GM23338 (cell line): ENCODE measurements around the gene ATP2B1. TPM values are rescaled to one million over a fixed set of nuclear protein-coding genes. Genes with fewer than 3 reads are reported as not detected.

Source experiments
- ATAC-seq: fragments of 200-7000 bp; cut with Tn5 transposase; 3 replicates; pipeline ENCODE4 v1.9.1; 2020
- DNase-seq: peaks from one replicate; pipeline ENCODE4 v3.0.0-alpha.2; 2015; ENCODE audit warnings: low spot score
- H2AFZ ChIP-seq: fragments of 200-600 bp; sonication (generic); 2 replicates; pipeline ENCODE4 v1.8.0; 2016; ENCODE audit warnings: antibody characterized with exemption, mild to moderate bottlenecking, moderate library complexity
- H3F3A ChIP-seq: fragments of 200-600 bp; sonication (generic); replicated peaks from 2 replicates; pipeline ENCODE4 v1.8.0; 2017; ENCODE audit warnings: antibody characterized with exemption, mixed run types, low read depth
- H3K27ac ChIP-seq: fragments of 200-600 bp; sonication (generic); 2 replicates; pipeline ENCODE4 v1.6.1; 2016; ENCODE audit warnings: low read depth
- H3K27me3 ChIP-seq: fragments of 200-600 bp; sonication (generic); 2 replicates; pipeline ENCODE4 v1.8.0; 2016; ENCODE audit warnings: mild to moderate bottlenecking, mixed run types, moderate library complexity; ENCODE audit not compliant: insufficient read depth
- H3K36me3 ChIP-seq: fragments of 200-600 bp; sonication (generic); 2 replicates; pipeline ENCODE4 v1.8.0; 2016; ENCODE audit warnings: mild to moderate bottlenecking; ENCODE audit not compliant: insufficient read depth
- H3K4me1 ChIP-seq: fragments of 200-600 bp; sonication (generic); 2 replicates; pipeline ENCODE4 v1.8.0; 2016; ENCODE audit warnings: mild to moderate bottlenecking, moderate library complexity; ENCODE audit not compliant: insufficient read depth
- H3K4me2 ChIP-seq: fragments of 200-600 bp; sonication (generic); 2 replicates; pipeline ENCODE4 v1.7.1; 2017; ENCODE audit warnings: mixed run types
- H3K4me3 ChIP-seq: fragments of 200-600 bp; sonication (generic); 2 replicates; pipeline ENCODE4 v1.6.1; 2016; ENCODE audit warnings: mixed run types
- H3K79me2 ChIP-seq: fragments of 200-600 bp; sonication (generic); replicated peaks from 2 replicates; pipeline ENCODE4 v1.8.0; 2017; ENCODE audit warnings: mild to moderate bottlenecking; ENCODE audit not compliant: insufficient read depth
- H3K9me2 ChIP-seq: fragments of 200-600 bp; sonication (generic); 2 replicates; pipeline ENCODE4 v1.8.0; 2017; ENCODE audit not compliant: insufficient read depth
- H4K20me1 ChIP-seq: fragments of 200-600 bp; sonication (generic); replicated peaks from 2 replicates; pipeline ENCODE4 v1.8.0; 2017; ENCODE audit warnings: mild to moderate bottlenecking; ENCODE audit not compliant: insufficient read depth
- H3K27ac Mint-ChIP-seq: 2 replicates; pipeline ENCODE4 v1.8.0; 2020; ENCODE audit warnings: inconsistent platforms, mild to moderate bottlenecking, moderate library complexity, mixed read lengths
- H3K27me3 Mint-ChIP-seq: 3 replicates; pipeline ENCODE4 v1.8.0; 2022; ENCODE audit warnings: low read depth, mild to moderate bottlenecking, moderate library complexity, mixed read lengths, inconsistent platforms; ENCODE audit not compliant: insufficient read depth, poor library complexity
- H3K36me3 Mint-ChIP-seq: 3 replicates; pipeline ENCODE4 v1.8.0; 2021; ENCODE audit warnings: low read depth, mild to moderate bottlenecking, inconsistent platforms, moderate library complexity, mixed read lengths
- H3K4me1 Mint-ChIP-seq: 3 replicates; pipeline ENCODE4 v1.8.0; 2020; ENCODE audit warnings: mild to moderate bottlenecking, inconsistent platforms, mixed read lengths
- H3K4me3 Mint-ChIP-seq: 3 replicates; pipeline ENCODE4 v1.8.0; 2021; ENCODE audit warnings: moderate library complexity, mild to moderate bottlenecking, inconsistent platforms, mixed read lengths
- H3K9me3 Mint-ChIP-seq: 3 replicates; pipeline ENCODE4 v1.8.0; 2020; ENCODE audit warnings: moderate library complexity, mild to moderate bottlenecking, inconsistent platforms, mixed read lengths
- CREB1 ChIP-seq: fragments of 250-450 bp; sonication (Bioruptor Pico); IDR thresholded peaks from 2 replicates; pipeline ENCODE4 v1.5.0; 2020; ENCODE audit warnings: low read depth, mild to moderate bottlenecking, moderate library complexity
- CTCF ChIP-seq, 2 experiments: fragments of 200-600 bp in 1 of 2; sonication (generic) in 1 of 2; conservative IDR thresholded peaks; 2 replicates each; pipeline versions ENCODE4 v1.5.1 to v1.6.1; 2016 to 2017; ENCODE audit warnings: antibody characterized with exemption in 2 of 2, low read depth in 2 of 2, mild to moderate bottlenecking in 2 of 2, moderate library complexity in 1 of 2
- ETS1 ChIP-seq: IDR thresholded peaks from 2 replicates; pipeline ENCODE4 v1.6.1; 2016; ENCODE audit warnings: antibody characterized with exemption
- EZH2phosphoT487 ChIP-seq: fragments of 200-600 bp; sonication (generic); IDR thresholded peaks from one replicate; pipeline ENCODE4 v1.8.1; 2018; ENCODE audit warnings: antibody characterized with exemption; ENCODE audit not compliant: unreplicated experiment
- JUNB ChIP-seq: IDR thresholded peaks from one replicate; pipeline ENCODE4 v1.6.1; 2016; ENCODE audit warnings: antibody characterized with exemption; ENCODE audit not compliant: unreplicated experiment
- NANOG ChIP-seq: IDR thresholded peaks from 2 replicates; pipeline ENCODE4 v1.6.1; 2016; ENCODE audit warnings: antibody characterized with exemption, borderline replicate concordance
- POLR2AphosphoS5 ChIP-seq: IDR thresholded peaks from 2 replicates; pipeline ENCODE4 v1.6.1; 2016; ENCODE audit warnings: antibody characterized with exemption, low read depth
- REST ChIP-seq: IDR thresholded peaks from one replicate; pipeline ENCODE4 v1.6.1; 2018; ENCODE audit warnings: antibody characterized with exemption; ENCODE audit not compliant: unreplicated experiment
- STAT1 ChIP-seq: IDR thresholded peaks from one replicate; pipeline ENCODE4 v1.6.1; 2016; ENCODE audit warnings: antibody characterized with exemption; ENCODE audit not compliant: unreplicated experiment
- ZNF114 ChIP-seq: fragments of 250-450 bp; sonication (Bioruptor Pico); IDR thresholded peaks from 2 replicates; pipeline ENCODE4 v1.5.0; 2020; ENCODE audit warnings: mild to moderate bottlenecking, moderate library complexity
- ZNF462 ChIP-seq: fragments of 250-450 bp; sonication (Bioruptor Pico); IDR thresholded peaks from 2 replicates; pipeline ENCODE4 v1.5.0; 2020; ENCODE audit warnings: mild to moderate bottlenecking, moderate library complexity
- polyA plus RNA-seq: library from polyadenylated mRNA; unstranded; fragments of >200 nt; fragmentation: Nextera tagmentation; extraction: Ambion mirVana; gene quantifications from 2 replicates; pipeline ENCODE4 v1.2.1, GENCODE V29; 2016
- total RNA-seq: library from RNA; depleted of rRNA; stranded (reverse); fragments of >200 nt; shearing (Covaris generic); gene quantifications from 2 replicates; pipeline ENCODE4 v1.2.3, GENCODE V29; 2014

Gene ATP2B1
- total and polyA plus RNA-seq, 2 experiments from 2014 or later = 39.3 to 42.3 TPM

- no peak for TF ChIP-seq CTCF (conservative IDR thresholded peaks at IDR 0.05; ENCODE audit: low read depth in 2 of 2)
These were observed 45.4 kb upstream of the ATP2B1 start (continued) for GRCh38 chr12:89753997-89754396.

- 0 out of 2 replicates have a peak, but pooled peaks cover 5% of the 10 kb centered on the region for H3K9me2 ChIP-seq
- Mint-ChIP-seq H3K36me3 (no peaks in the 10 kb centered on the region), H3K27ac (no peak overlapping the region), H3K27me3 (no peaks in the 10 kb centered on the region), H3K4me3 (no peak overlapping the region), H3K9me3 (no peaks in the 10 kb centered on the region; the same call in 2 of the 3 replicates), H3K4me1 (no peaks in the 10 kb centered on the region)
- H3K27me3 ChIP-seq = no peaks in the 10 kb centered on the region
- H3K36me3 ChIP-seq = no peaks in the 10 kb centered on the region
- no peak for DNase-seq
- H2AFZ ChIP-seq = no peak overlapping the region
- no peak overlapping the region for H3K4me3 ChIP-seq
- no peaks in the 10 kb centered on the region for H4K20me1 ChIP-seq
- H3F3A ChIP-seq = no peaks in the 10 kb centered on the region
- H3K27ac ChIP-seq = no peak overlapping the region
- ATAC-seq = no peak
- H3K4me2 ChIP-seq = no peak overlapping the region
- H3K79me2 ChIP-seq = no peaks in the 10 kb centered on the region
- H3K4me1 ChIP-seq = no peaks in the 10 kb centered on the region
- TF ChIP-seq ZNF114 (CRISPR knock-in tag) (no peak), ETS1 (no peak), REST (no peak), CTCF (conservative IDR thresholded peaks at IDR 0.05; ENCODE audit: low read depth in 2 of 2) (no peak), STAT1 (no peak), POLR2AphosphoS5 (no peak), NANOG (no peak), JUNB (no peak), CREB1 (CRISPR knock-in tag) (no peak), EZH2phosphoT487 (no peak), ZNF462 (CRISPR knock-in tag) (no peak)
These were observed 43.7 kb upstream of the ATP2B1 start for GRCh38 chr12:89752341-89752740.
